GM12872 (cell line): Measurements from ENCODE around the gene CASP2.

ENCODE experiments used
- CTCF ChIP-seq: IDR thresholded peaks from 3 replicates; pipeline ENCODE4 v1.5.1; 2011; ENCODE audit warnings: low read depth, mild to moderate bottlenecking, low read length, moderate library complexity; ENCODE audit not compliant: insufficient read depth

The CASP2 gene

DNA sequence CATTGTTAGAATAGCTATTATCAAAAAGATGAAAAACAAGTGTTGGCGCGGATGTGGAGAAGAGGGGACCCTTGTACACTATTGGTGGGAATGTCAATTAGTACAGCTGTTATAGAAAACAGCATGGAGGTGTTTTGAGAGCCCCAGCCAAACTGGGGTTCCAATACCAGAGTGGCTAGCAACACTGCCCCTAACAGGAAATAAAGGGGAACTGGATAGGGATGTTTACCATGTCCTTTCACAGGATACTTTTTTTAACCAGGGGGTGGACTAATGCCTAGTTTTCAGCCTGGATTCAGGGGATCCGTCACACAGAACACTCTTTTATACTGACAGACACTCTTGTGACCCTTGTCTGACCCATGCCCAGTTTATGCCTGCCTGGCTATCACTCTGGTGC is 31.8 kb upstream of the CASP2 start:
- TF ChIP-seq CTCF = peak; percentile 33; the same call in 1 of the 3 replicates

- no peak for TF ChIP-seq CTCF
Measured at GRCh38 chr7:143256932-143257331, 31.2 kb upstream of the CASP2 start.

DNA sequence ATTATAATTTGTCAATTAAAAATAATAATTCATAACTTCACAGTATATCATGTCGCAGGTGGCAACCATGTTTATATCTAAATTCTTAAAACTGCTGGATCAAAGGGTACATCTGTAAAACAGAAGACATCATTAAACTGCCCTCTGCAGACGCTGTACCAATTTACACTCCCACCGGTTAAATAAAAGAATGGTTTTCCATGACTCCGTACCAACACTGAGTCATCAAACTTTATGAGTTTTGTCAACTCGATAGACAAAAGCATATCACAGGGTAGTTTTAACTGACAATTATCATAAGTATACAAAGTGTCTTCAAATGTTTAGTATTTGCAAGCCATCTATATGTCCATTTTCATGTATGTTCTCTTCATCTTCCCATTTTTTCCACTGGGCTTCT is 30.6 kb upstream of the CASP2 start:
- no peak for TF ChIP-seq CTCF

DNA sequence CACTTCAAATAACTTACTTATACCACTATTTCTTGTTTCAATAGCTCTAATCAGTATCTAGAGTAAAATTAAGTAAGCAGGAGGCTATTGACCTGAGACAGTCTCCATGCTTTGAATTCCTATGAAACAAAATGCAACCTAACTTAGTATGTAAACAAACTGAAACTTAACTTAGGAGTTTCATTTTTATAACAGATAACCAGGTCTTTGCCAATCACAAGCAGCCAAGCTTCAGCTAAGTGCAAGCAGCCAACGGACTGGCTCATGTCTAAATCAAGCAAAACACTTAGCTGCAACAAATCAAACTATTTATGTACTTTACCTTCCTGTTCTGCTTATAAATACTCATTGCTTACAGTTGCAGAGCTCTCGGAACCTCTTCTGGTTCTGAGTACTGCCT is 29.3 kb upstream of the CASP2 start:
- no peak for TF ChIP-seq CTCF

- TF ChIP-seq CTCF = no peak
Measured at GRCh38 chr7:143259765-143260164, 28.4 kb upstream of the CASP2 start.

GRCh38 chr7:143261901-143262300 is 26.2 kb upstream of the CASP2 start:
- no peak for TF ChIP-seq CTCF

GRCh38 chr7:143263266-143264195 is 24.6 kb upstream of the CASP2 start, which contains the start of gene GSTK1:
TSS of gene GSTK1 (plus strand) at chr7:143263441. CDS start at chr7:143263514, 73 bp downstream.
- no peak for TF ChIP-seq CTCF
